HepG2 (cell line): ENCODE data around the gene PERP. TPM values are rescaled to one million over a fixed set of nuclear protein-coding genes. Genes with fewer than 3 reads are reported as not detected.

Experiments used
- BATF2 ChIP-seq: sonication (generic); formaldehyde crosslinking; IDR thresholded peaks from 2 replicates; pipeline ENCODE4 v1.8.0; 2022; ENCODE audit warnings: mild to moderate bottlenecking, missing genetic modification reagents, moderate library complexity
- ESRRA ChIP-seq: sonication (generic); formaldehyde crosslinking; IDR thresholded peaks from 2 replicates; pipeline ENCODE4 v1.5.1; 2020; ENCODE audit warnings: mild to moderate bottlenecking, low read depth, missing genetic modification reagents
- HBP1 ChIP-seq: IDR thresholded peaks from 2 replicates; pipeline ENCODE4 v1.6.1; 2016; ENCODE audit warnings: low read depth, control low read depth
- HDAC6 ChIP-seq: fragments of 200-600 bp; sonication (generic); IDR thresholded peaks from 2 replicates; pipeline ENCODE4 v1.7.0; 2017; ENCODE audit warnings: mild to moderate bottlenecking, antibody characterized with exemption, low read length, low read depth
- MAFG ChIP-seq: sonication (generic); formaldehyde crosslinking; IDR thresholded peaks from 2 replicates; pipeline ENCODE4 v1.5.1; 2020; ENCODE audit warnings: mild to moderate bottlenecking, missing genetic modification reagents
- MAZ ChIP-seq, 2 experiments: sonication (generic) in 1 of 2; formaldehyde crosslinking in 1 of 2; IDR thresholded peaks; 2 replicates each; pipeline versions ENCODE4 v1.5.0 to v1.6.1; 2012 to 2020; ENCODE audit warnings: low read depth in 2 of 2, mild to moderate bottlenecking in 2 of 2, borderline replicate concordance in 1 of 2, improper control_type of control experiment in 1 of 2, low read length in 1 of 2, missing genetic modification reagents in 1 of 2, moderate library complexity in 1 of 2
- MXD4 ChIP-seq: IDR thresholded peaks from 2 replicates; pipeline ENCODE4 v1.6.1; 2016; ENCODE audit warnings: mild to moderate bottlenecking, missing biosample characterization, missing genetic modification reagents
- NFE2L1 ChIP-seq: sonication (generic); formaldehyde crosslinking; IDR thresholded peaks from 2 replicates; pipeline ENCODE4 v1.4.0; 2020; ENCODE audit warnings: missing genetic modification reagents, mild to moderate bottlenecking, borderline replicate concordance
- NFKB2 ChIP-seq: sonication (generic); formaldehyde crosslinking; IDR thresholded peaks from 2 replicates; pipeline ENCODE4 v1.4.0; 2020; ENCODE audit warnings: missing genetic modification reagents, borderline replicate concordance
- NFYC ChIP-seq: IDR thresholded peaks from 2 replicates; pipeline ENCODE4 v1.6.1; 2016; ENCODE audit warnings: missing genetic modification reagents, missing compliant biosample characterization
- RBM39 ChIP-seq: fragments of 200-400 bp; formaldehyde crosslinking; IDR thresholded peaks from one replicate; pipeline ENCODE4 v1.6.1; 2018; ENCODE audit warnings: antibody characterized with exemption, mild to moderate bottlenecking, low read depth, low read length; ENCODE audit not compliant: poor library complexity, severe bottlenecking
- RELA ChIP-seq: sonication (generic); formaldehyde crosslinking; IDR thresholded peaks from 2 replicates; pipeline ENCODE4 v1.4.0; 2020; ENCODE audit warnings: missing genetic modification reagents
- TOE1 ChIP-seq: sonication (generic); formaldehyde crosslinking; IDR thresholded peaks from 2 replicates; pipeline ENCODE4 v1.4.0; 2020; ENCODE audit warnings: mild to moderate bottlenecking, missing genetic modification reagents
- ZBTB21 ChIP-seq: sonication (generic); formaldehyde crosslinking; IDR thresholded peaks from 2 replicates; pipeline ENCODE4 v1.4.0; 2020; ENCODE audit warnings: missing genetic modification reagents
- ZBTB25 ChIP-seq: IDR thresholded peaks from 2 replicates; pipeline ENCODE4 v1.6.1; 2018; ENCODE audit warnings: missing genetic modification reagents
- ZBTB8A ChIP-seq: sonication (generic); formaldehyde crosslinking; IDR thresholded peaks from 2 replicates; pipeline ENCODE4 v1.4.0; 2020; ENCODE audit warnings: mild to moderate bottlenecking, low read depth, missing genetic modification reagents, borderline replicate concordance
- ZNF296 ChIP-seq: sonication (generic); formaldehyde crosslinking; conservative IDR thresholded peaks from 2 replicates; pipeline ENCODE4 v1.5.0; 2020; ENCODE audit warnings: mild to moderate bottlenecking, missing genetic modification reagents
- ZNF354B ChIP-seq: sonication (generic); formaldehyde crosslinking; IDR thresholded peaks from 2 replicates; pipeline ENCODE4 v1.8.0; 2022; ENCODE audit warnings: mild to moderate bottlenecking, missing genetic modification reagents
- ZNF446 ChIP-seq: sonication (generic); formaldehyde crosslinking; IDR thresholded peaks from 2 replicates; pipeline ENCODE4 v1.5.0; 2020; ENCODE audit warnings: mild to moderate bottlenecking, missing genetic modification reagents
- ZNF549 ChIP-seq: sonication (generic); formaldehyde crosslinking; IDR thresholded peaks from 2 replicates; pipeline ENCODE4 v1.5.0; 2020; ENCODE audit warnings: missing genetic modification reagents
- ZNF567 ChIP-seq: sonication (generic); formaldehyde crosslinking; IDR thresholded peaks from 2 replicates; pipeline ENCODE4 v1.8.1; 2023; ENCODE audit warnings: mild to moderate bottlenecking, missing genetic modification reagents, borderline replicate concordance
- ZNF761 ChIP-seq: sonication (generic); formaldehyde crosslinking; conservative IDR thresholded peaks from 2 replicates; pipeline ENCODE4 v1.4.0; 2020; ENCODE audit warnings: mild to moderate bottlenecking, missing genetic modification reagents
- ZUFSP ChIP-seq: sonication (generic); formaldehyde crosslinking; IDR thresholded peaks from 2 replicates; pipeline ENCODE4 v1.9.0; 2021; ENCODE audit warnings: missing genetic modification reagents, mild to moderate bottlenecking, borderline replicate concordance
- polyA plus RNA-seq, 8 experiments: library from polyadenylated mRNA; depleted of rRNA in 3 of 8; stranded (reverse) in 7 of 8; unstranded in 1 of 8; fragments of >200 nt; fragmentation: Illumina TruSeq in 4 of 8; extraction: Trizol in 4 of 8; gene quantifications; 2 replicates each; pipeline versions ENCODE4 v1.2.1 to v1.2.3, GENCODE V29; 2011 to 2016; ENCODE audit warnings: low read depth in 4 of 8, missing spikeins in 1 of 8, mixed read lengths in 1 of 8; ENCODE audit not compliant: insufficient read depth in 1 of 8
- total RNA-seq, 5 experiments: library from RNA; depleted of rRNA; stranded (reverse); fragments of >200 nt; fragmentation: Illumina TruSeq; extraction: Trizol; gene quantifications; 2 replicates each; pipeline ENCODE4 v1.2.3, GENCODE V29; 2016; ENCODE audit warnings: low read depth in 1 of 5

PERP gene
- total and polyA plus RNA-seq, 2 of the 13 experiments (the other 11 are each of a cell fraction or from before 2014, with no cell fraction given), result 26.0 to 53.0 TPM

GRCh38 chr6:138107078-138107751 is at the start of gene PERP (continued):
- TF ChIP-seq ZUFSP (CRISPR knock-in tag) (no peak), ZNF567 (CRISPR knock-in tag) (peak; percentile 52; the same call in 1 of the 2 replicates), ZNF296 (no peak; the same call in 1 of the 2 replicates), NFKB2 (CRISPR knock-in tag) (no peak; the same call in 1 of the 2 replicates), NFYC (no peak), MAFG (CRISPR knock-in tag) (no peak), TOE1 (CRISPR knock-in tag) (no peak), ZNF354B (no peak), NFE2L1 (no peak), BATF2 (CRISPR knock-in tag) (peak; percentile 94), RELA (CRISPR knock-in tag) (peak; percentile 62), RBM39 (peak; percentile 86), HBP1 (CRISPR knock-in tag) (no peak), ZNF446 (CRISPR knock-in tag) (0 out of 2 replicates have a peak, but pooled peaks have one; percentile 73), MXD4 (CRISPR knock-in tag) (peak; percentile 3; the same call in 1 of the 2 replicates), ESRRA (no peak; the same call in 1 of the 2 replicates), ZNF549 (CRISPR knock-in tag) (no peak), ZNF761 (CRISPR knock-in tag) (no peak; the same call in 1 of the 2 replicates), HDAC6 (no peak), ZBTB8A (CRISPR knock-in tag) (peak; percentile 39; the same call in 1 of the 2 replicates), MAZ (IDR thresholded peaks at IDR 0.05; ENCODE audit: borderline replicate concordance, low read depth, low read length) (peak; percentile 74; the same call in 1 of the 2 replicates), MAZ (CRISPR knock-in tag; IDR thresholded peaks at IDR 0.05; ENCODE audit: low read depth) (no peak; the same call in 1 of the 2 replicates), ZBTB25 (no peak), ZBTB21 (CRISPR knock-in tag) (peak; percentile 41; the same call in 1 of the 2 replicates)
